Tibial nerve (tissue), 4 donors: ENCODE data around the gene TMEM143. TPM values are rescaled to one million over a fixed set of nuclear protein-coding genes. Genes with fewer than 3 reads are reported as not detected.

Experiments
- DNase-seq, 2 donors: peaks; one replicate each; pipeline ENCODE4 v3.0.0-alpha.2; 2019; ENCODE audit warnings: low spot score in 2 of 2
- H3K27ac ChIP-seq, 4 donors: fragments of 200-600 bp; sonication (generic) in 3 of 4; one replicate each; pipeline ENCODE4 v1.5.1; 2017 to 2019; ENCODE audit warnings: mild to moderate bottlenecking in 1 of 4
- H3K27me3 ChIP-seq, 2 donors: fragments of 200-600 bp; sonication (generic) in 1 of 2; one replicate each; pipeline versions ENCODE4 v1.5.1 to v1.6.0; 2017 to 2019
- H3K36me3 ChIP-seq, 3 donors: fragments of 200-600 bp; sonication (generic); one replicate each; pipeline ENCODE4 v1.5.1; 2018 to 2019
- H3K4me1 ChIP-seq, 4 donors: fragments of 200-600 bp; sonication (generic) in 3 of 4; one replicate each; pipeline ENCODE4 v1.5.1; 2017 to 2019
- H3K4me3 ChIP-seq, 4 donors: fragments of 200-600 bp; sonication (generic) in 3 of 4; one replicate each; pipeline ENCODE4 v1.5.1; 2017 to 2019; ENCODE audit warnings: mild to moderate bottlenecking in 1 of 4, moderate library complexity in 1 of 4
- H3K9me3 ChIP-seq, 4 donors: fragments of 200-600 bp; sonication (generic) in 3 of 4; one replicate each; pipeline ENCODE4 v1.5.1; 2017 to 2019
- CTCF ChIP-seq, 5 experiments: fragments of 200-600 bp in 3 of 5; fragments of 450-650 bp in 2 of 5; sonication (generic) in 3 of 5; IDR thresholded peaks; one replicate each; pipeline ENCODE4 v1.5.1; 2016 to 2019; ENCODE audit warnings: antibody characterized with exemption in 5 of 5, mild to moderate bottlenecking in 3 of 5, moderate library complexity in 2 of 5
- EP300 ChIP-seq, 2 donors: sonication (generic); formaldehyde crosslinking; IDR thresholded peaks; one replicate each; pipeline ENCODE4 v1.6.1; 2017; ENCODE audit warnings: antibody characterized with exemption in 2 of 2, mild to moderate bottlenecking in 1 of 2
- POLR2A ChIP-seq, 2 donors: fragments of 450-650 bp; IDR thresholded peaks; one replicate each; pipeline ENCODE4 v1.6.1; 2017; ENCODE audit warnings: antibody characterized with exemption in 2 of 2, mild to moderate bottlenecking in 2 of 2, moderate library complexity in 2 of 2
- whole genome bisulfite sequencing, 2 donors: methylation state at CpG; one replicate each; pipeline ENCODE4 v1.1.5; 2018; 5-methylcytosine and 5-hydroxymethylcytosine counted together
- total RNA-seq, 4 donors: library from RNA; depleted of rRNA; stranded (reverse); fragments of >200 nt; gene quantifications; one replicate each; pipeline ENCODE4 v1.1.0, GENCODE V29; 2016

Gene TMEM143
- total RNA-seq, 4 donors from 2014 or later: 8.3 to 14.4 (median 10.2) TPM

DNA sequence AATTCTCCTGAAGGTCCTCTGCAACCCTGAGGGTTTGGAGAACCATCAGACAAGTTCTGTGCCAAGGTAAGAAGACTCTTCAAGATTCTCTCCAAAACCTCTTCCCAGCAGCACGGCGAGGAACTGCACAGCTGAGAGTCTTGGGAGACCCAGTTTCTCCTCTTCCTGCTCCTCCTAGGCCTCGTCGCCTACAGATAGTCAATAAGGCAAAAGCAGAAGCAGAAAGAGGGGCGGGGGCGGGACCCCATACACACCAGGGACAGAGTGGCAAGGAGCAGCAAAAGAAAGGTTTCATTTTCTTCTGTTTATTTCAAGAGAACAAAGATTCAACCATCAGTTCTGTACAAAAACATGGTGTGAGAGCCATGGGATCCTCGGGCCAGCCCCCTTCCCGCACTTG lies 18.5 kb upstream of the TMEM143 start:
- TF ChIP-seq POLR2A (IDR thresholded peaks at IDR 0.05) (no peak), EP300 (IDR thresholded peaks at IDR 0.05) (no peak), CTCF (IDR thresholded peaks at IDR 0.05) (no peak)
- DNase-seq: no peak
- 84 to 89% methylated on average over 8 of the region's 8 CpGs for WGBS, 2 donors
- Histone ChIP-seq H3K9me3 (no peaks in the 10 kb centered on the region), H3K27ac (no peak overlapping the region), H3K4me3 (no peak overlapping the region), H3K36me3 (peaks cover 3 to 73% (median 16%) of the 10 kb centered on the region in 3 donors), H3K27me3 (no peaks in the 10 kb centered on the region), H3K4me1 (no peaks in the 10 kb centered on the region)

DNA sequence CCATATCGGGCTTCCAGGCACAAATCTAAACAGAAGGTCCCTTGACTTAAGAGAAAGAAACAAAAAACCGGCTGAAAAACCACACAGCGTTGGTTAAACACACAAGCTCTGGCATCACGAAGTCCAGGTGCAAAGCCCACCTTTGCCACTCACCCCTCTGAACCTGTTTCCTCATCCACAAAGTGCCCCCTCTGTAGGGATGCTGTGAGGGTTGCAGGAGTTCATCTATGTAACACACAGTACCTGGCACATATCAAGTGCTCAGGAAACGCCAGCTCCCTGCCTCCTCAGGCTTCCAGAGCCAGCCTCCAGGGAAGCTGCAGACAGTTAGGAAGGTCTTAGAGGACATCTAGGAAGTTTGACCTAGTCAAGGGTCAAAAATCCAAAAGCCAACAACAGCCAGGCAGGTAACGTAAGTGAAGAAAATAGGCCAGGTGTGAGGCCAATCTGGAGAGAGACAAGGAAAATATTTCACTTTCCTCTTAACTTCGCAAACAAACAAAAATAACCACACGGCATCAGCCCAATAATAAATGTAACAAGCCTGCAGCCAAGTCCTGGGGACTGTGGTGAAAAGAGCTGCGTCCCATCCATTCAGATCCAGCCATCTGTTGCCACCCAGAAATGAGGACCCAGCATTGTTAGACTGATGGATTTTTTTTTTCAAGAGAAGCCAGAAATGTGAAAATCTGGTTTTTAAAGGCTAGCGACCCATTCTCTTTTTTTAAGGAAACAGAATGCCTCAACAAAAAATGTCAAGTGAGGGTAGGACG lies 17.6 kb upstream of the TMEM143 start:
- H3K9me3 ChIP-seq: no peaks in the 10 kb centered on the region
- TF ChIP-seq EP300 (IDR thresholded peaks at IDR 0.05) (no peak), POLR2A (IDR thresholded peaks at IDR 0.05) (no peak), CTCF (IDR thresholded peaks at IDR 0.05) (no peak)
- no peak overlapping the region for H3K4me3 ChIP-seq
- peaks cover 3 to 63% (median 12%) of the 10 kb centered on the region in 3 donors for H3K36me3 ChIP-seq
- no peak overlapping the region for H3K27ac ChIP-seq
- H3K4me1 ChIP-seq: no peaks in the 10 kb centered on the region
- 83 to 88% methylated on average over 11 of the region's 11 CpGs for WGBS, 2 donors
- H3K27me3 ChIP-seq: no peaks in the 10 kb centered on the region
- DNase-seq: no peak

GRCh38 chr19:48379058-48379457 lies 15.3 kb upstream of the TMEM143 start:
- TF ChIP-seq POLR2A (IDR thresholded peaks at IDR 0.05) (no peak), EP300 (IDR thresholded peaks at IDR 0.05) (no peak), CTCF (IDR thresholded peaks at IDR 0.05) (no peak)
- DNase-seq: no peak
- Histone ChIP-seq H3K27ac (no peak overlapping the region), H3K4me3 (no peak overlapping the region), H3K4me1 (no peaks in the 10 kb centered on the region), H3K9me3 (no peaks in the 10 kb centered on the region), H3K27me3 (no peaks in the 10 kb centered on the region), H3K36me3 (peaks cover 0 to 40% (median under 1%) of the 10 kb centered on the region in 3 donors)
- 73% methylated on average over 5 of the region's 5 CpGs for WGBS, 2 donors

DNA sequence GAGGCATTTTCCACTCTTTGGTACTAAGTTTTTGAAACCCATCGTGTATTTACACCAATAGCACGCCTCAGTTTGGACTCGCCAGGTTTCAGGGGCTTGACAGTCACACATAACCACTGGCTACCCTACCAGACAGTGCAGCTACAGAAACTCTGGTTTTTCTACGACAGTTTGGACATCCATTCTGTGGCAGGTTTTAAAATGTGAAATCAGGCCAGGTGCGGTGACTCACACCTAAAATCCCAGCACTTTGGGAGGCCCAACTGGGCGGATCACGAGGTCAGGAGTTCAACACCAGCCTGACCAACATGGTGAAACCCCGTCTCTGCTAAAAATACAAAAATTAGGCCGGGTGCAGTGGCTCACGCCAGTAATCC lies 14.4 kb upstream of the TMEM143 start:
- no peaks in the 10 kb centered on the region for H3K4me1 ChIP-seq
- H3K27me3 ChIP-seq: no peaks in the 10 kb centered on the region
- WGBS, 2 donors: 86 to 87% methylated on average over 10 of the region's 10 CpGs
- no peak overlapping the region for H3K4me3 ChIP-seq
- no peak overlapping the region for H3K27ac ChIP-seq
- no peak for TF ChIP-seq EP300 (IDR thresholded peaks at IDR 0.05)
- no peak for TF ChIP-seq POLR2A (IDR thresholded peaks at IDR 0.05)
- TF ChIP-seq CTCF (IDR thresholded peaks at IDR 0.05): no peak
- H3K36me3 ChIP-seq: peaks cover 0 to 32% (median 0%) of the 10 kb centered on the region in 3 donors
- no peak for DNase-seq
- H3K9me3 ChIP-seq: no peaks in the 10 kb centered on the region

- no peaks in the 10 kb centered on the region for H3K36me3 ChIP-seq
Measured at GRCh38 chr19:48373567-48373966, 9.8 kb upstream of the TMEM143 start.

More at GRCh38 chr19:48373567-48373966, 9.8 kb upstream of the TMEM143 start:
- Histone ChIP-seq H3K27me3 (no peaks in the 10 kb centered on the region), H3K27ac (no peak overlapping the region), H3K4me3 (no peak overlapping the region), H3K4me1 (no peaks in the 10 kb centered on the region), H3K9me3 (no peaks in the 10 kb centered on the region)
- DNase-seq: no peak
- 84 to 90% methylated on average over 11 of the region's 11 CpGs for whole genome bisulfite sequencing, 2 donors
- TF ChIP-seq POLR2A (IDR thresholded peaks at IDR 0.05) (no peak), CTCF (IDR thresholded peaks at IDR 0.05) (no peak)
